DOHH2 (cell line): ENCODE measurements around the gene GOSR2.

ENCODE experiments used
- H3F3A ChIP-seq: fragments of 200-600 bp; sonication (generic), shearing (Covaris generic); 2 replicates; pipeline ENCODE4 v1.6.0; 2016; ENCODE audit warnings: antibody characterized with exemption, mild to moderate bottlenecking; ENCODE audit not compliant: control insufficient read depth, insufficient read depth
- H3K27ac ChIP-seq: fragments of 200-600 bp; sonication (generic); 2 replicates; pipeline ENCODE4 v1.5.1; 2014; ENCODE audit warnings: low read depth, mild to moderate bottlenecking, low read length, moderate library complexity
- H3K27me3 ChIP-seq: fragments of 200-600 bp; sonication (generic); 2 replicates; pipeline ENCODE4 v1.6.1; 2014; ENCODE audit warnings: mild to moderate bottlenecking, low read length, mixed read lengths; ENCODE audit not compliant: control insufficient read depth
- H3K36me3 ChIP-seq: fragments of 200-600 bp; sonication (generic); 2 replicates; pipeline ENCODE4 v1.6.1; 2014; ENCODE audit warnings: mild to moderate bottlenecking, low read length, moderate library complexity, mixed read lengths; ENCODE audit not compliant: control insufficient read depth
- H3K4me1 ChIP-seq: fragments of 200-600 bp; sonication (generic); 2 replicates; pipeline ENCODE4 v1.6.1; 2014; ENCODE audit warnings: mild to moderate bottlenecking, low read length, mixed read lengths; ENCODE audit not compliant: control insufficient read depth
- H3K4me2 ChIP-seq: fragments of 200-600 bp; sonication (generic); 2 replicates; pipeline ENCODE4 v1.6.0; 2014; ENCODE audit warnings: mild to moderate bottlenecking, low read length, moderate library complexity
- H3K4me3 ChIP-seq: fragments of 200-600 bp; sonication (generic); 2 replicates; pipeline ENCODE4 v1.5.1; 2014; ENCODE audit warnings: mild to moderate bottlenecking, low read length, mixed read lengths
- H3K79me2 ChIP-seq: fragments of 200-600 bp; sonication (generic); 2 replicates; pipeline ENCODE4 v1.6.1; 2014; ENCODE audit warnings: mild to moderate bottlenecking, low read length, mixed read lengths; ENCODE audit not compliant: control insufficient read depth
- H3K9me2 ChIP-seq: fragments of 200-600 bp; sonication (generic); replicated peaks from 2 replicates; pipeline ENCODE4 v1.6.1; 2014; ENCODE audit warnings: mild to moderate bottlenecking, low read length, mixed read lengths; ENCODE audit not compliant: control insufficient read depth
- H3K9me3 ChIP-seq: fragments of 200-600 bp; sonication (generic); 2 replicates; pipeline ENCODE4 v1.6.1; 2014; ENCODE audit warnings: antibody characterized with exemption, low read length, mixed read lengths; ENCODE audit not compliant: control insufficient read depth, insufficient read depth
- H4K20me1 ChIP-seq: fragments of 200-600 bp; sonication (generic); 2 replicates; pipeline ENCODE4 v1.6.0; 2014; ENCODE audit warnings: low read depth, mild to moderate bottlenecking, antibody characterized with exemption, low read length, moderate library complexity; ENCODE audit not compliant: control insufficient read depth, insufficient read depth
- EZH2phosphoT487 ChIP-seq: fragments of 200-600 bp; sonication (generic); IDR thresholded peaks from 2 replicates; pipeline ENCODE4 v1.6.1; 2017; ENCODE audit warnings: borderline replicate concordance, mild to moderate bottlenecking, antibody characterized with exemption, low read length, moderate library complexity, mixed read lengths
- TF ChIP-seq, protein P1 (sequence below): fragments of 200-600 bp; sonication (generic); IDR thresholded peaks from one replicate; pipeline ENCODE4 v1.5.1; 2014; ENCODE audit warnings: antibody characterized with exemption, mild to moderate bottlenecking, low read depth, low read length; ENCODE audit not compliant: poor library complexity, severe bottlenecking

Gene GOSR2

GRCh38 chr17:46989637-46990431 is 66.9 kb downstream of the GOSR2 start:
- Histone ChIP-seq H3K4me3 (no peak overlapping the region), H3K9me2 (no peaks in the 10 kb centered on the region), H3K4me2 (no peak overlapping the region), H3K9me3 (no peaks in the 10 kb centered on the region), H3K79me2 (no peaks in the 10 kb centered on the region), H4K20me1 (no peaks in the 10 kb centered on the region), H3K36me3 (no peaks in the 10 kb centered on the region), H3K27me3 (peaks cover 7% of the 10 kb centered on the region; the same call in 1 of the 2 replicates), H3K4me1 (peaks cover 27% of the 10 kb centered on the region), H3K27ac (no peak overlapping the region), H3F3A (no peaks in the 10 kb centered on the region)
- no peak for TF ChIP-seq EZH2phosphoT487
- TF ChIP-seq, protein P1, sequence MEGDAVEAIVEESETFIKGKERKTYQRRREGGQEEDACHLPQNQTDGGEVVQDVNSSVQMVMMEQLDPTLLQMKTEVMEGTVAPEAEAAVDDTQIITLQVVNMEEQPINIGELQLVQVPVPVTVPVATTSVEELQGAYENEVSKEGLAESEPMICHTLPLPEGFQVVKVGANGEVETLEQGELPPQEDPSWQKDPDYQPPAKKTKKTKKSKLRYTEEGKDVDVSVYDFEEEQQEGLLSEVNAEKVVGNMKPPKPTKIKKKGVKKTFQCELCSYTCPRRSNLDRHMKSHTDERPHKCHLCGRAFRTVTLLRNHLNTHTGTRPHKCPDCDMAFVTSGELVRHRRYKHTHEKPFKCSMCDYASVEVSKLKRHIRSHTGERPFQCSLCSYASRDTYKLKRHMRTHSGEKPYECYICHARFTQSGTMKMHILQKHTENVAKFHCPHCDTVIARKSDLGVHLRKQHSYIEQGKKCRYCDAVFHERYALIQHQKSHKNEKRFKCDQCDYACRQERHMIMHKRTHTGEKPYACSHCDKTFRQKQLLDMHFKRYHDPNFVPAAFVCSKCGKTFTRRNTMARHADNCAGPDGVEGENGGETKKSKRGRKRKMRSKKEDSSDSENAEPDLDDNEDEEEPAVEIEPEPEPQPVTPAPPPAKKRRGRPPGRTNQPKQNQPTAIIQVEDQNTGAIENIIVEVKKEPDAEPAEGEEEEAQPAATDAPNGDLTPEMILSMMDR, result no peak

DNA sequence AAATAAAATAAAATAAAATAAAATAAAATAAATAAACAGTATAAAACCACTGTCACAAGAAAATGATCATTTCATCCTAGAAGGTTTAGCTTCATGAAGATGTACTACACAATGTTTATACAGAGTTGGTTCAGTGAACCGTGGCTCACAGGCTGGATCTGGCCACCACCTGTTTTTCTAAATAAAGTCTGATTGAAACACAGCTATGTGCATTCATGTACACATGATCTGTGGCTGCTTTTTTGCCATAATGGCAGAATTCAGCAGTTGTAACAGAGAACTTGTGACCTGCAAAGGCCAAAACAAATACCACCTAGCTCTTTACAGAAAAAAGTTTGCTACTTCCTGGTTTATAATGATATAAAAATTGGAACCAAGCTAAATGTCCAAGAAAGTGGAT is 68.7 kb downstream of the GOSR2 start:
- peaks cover 7% of the 10 kb centered on the region; the same call in 1 of the 2 replicates for H3K27me3 ChIP-seq
- peak overlapping the region; percentile 38 for H3K4me3 ChIP-seq
- H3K4me2 ChIP-seq, result peak overlapping the region; percentile 66
- no peaks in the 10 kb centered on the region for H4K20me1 ChIP-seq
- H3K4me1 ChIP-seq, result peaks cover 34% of the 10 kb centered on the region
- peak overlapping the region; percentile 53; the same call in 1 of the 2 replicates for H3K27ac ChIP-seq
- H3K9me3 ChIP-seq, result no peaks in the 10 kb centered on the region
- no peaks in the 10 kb centered on the region for H3F3A ChIP-seq
- H3K36me3 ChIP-seq, result no peaks in the 10 kb centered on the region
- no peaks in the 10 kb centered on the region for H3K79me2 ChIP-seq
- TF ChIP-seq, protein P1, result no peak
- H3K9me2 ChIP-seq, result no peaks in the 10 kb centered on the region
